CD4-positive, alpha-beta T cell (primary cell): ENCODE data around the gene MAP4. TPM values are rescaled to one million over a fixed set of nuclear protein-coding genes. Genes with fewer than 3 reads are reported as not detected.
A peak's percentile ranks its signal among the peaks of the same experiment; 100 is the strongest.

ENCODE experiments used
- ATAC-seq: fragments of 200-7000 bp; cut with Tn5 transposase; one replicate; pipeline ENCODE4 v1.10.0; 2022; ENCODE audit warnings: mild to moderate bottlenecking; ENCODE audit not compliant: poor library complexity
- CTCF ChIA-PET: fragments of 350-600 bp; sonication (Branson Sonifier 250); formaldehyde crosslinking; loops from one replicate; lab custom pipeline; 2021; ENCODE audit warnings: antibody characterized with exemption, inconsistent platforms; lab: Charles Lee
- POLR2A ChIA-PET: fragments of 350-600 bp; sonication (Branson Sonifier 250); formaldehyde crosslinking; loops from one replicate; lab custom pipeline; 2021; ENCODE audit warnings: antibody characterized with exemption, inconsistent platforms; lab: Charles Lee
- DNase-seq, 14 experiments: peaks; one replicate each; pipeline ENCODE4 v3.0.0-alpha.2; 2013 to 2020; ENCODE audit warnings: mixed read lengths in 2 of 14
- H3K27ac ChIP-seq, 2 donors: one replicate each; pipeline versions ENCODE4 v1.5.1 to v1.7.0; 2013; ENCODE audit warnings: low read length in 2 of 2, low read depth in 1 of 2, mild to moderate bottlenecking in 1 of 2
- H3K27me3 ChIP-seq, 2 experiments: 1 replicate in 1 of 2; 2 replicates in 1 of 2; pipeline versions ENCODE4 v1.6.1 to v1.7.0; 2013; ENCODE audit warnings: low read length in 2 of 2, control low read depth in 1 of 2, mild to moderate bottlenecking in 1 of 2, moderate library complexity in 1 of 2; ENCODE audit not compliant: insufficient read depth in 2 of 2, control insufficient read depth in 1 of 2
- H3K36me3 ChIP-seq: one replicate; pipeline ENCODE4 v1.6.1; 2013; ENCODE audit warnings: low read length, control low read depth; ENCODE audit not compliant: insufficient read depth
- H3K4me1 ChIP-seq: one replicate; pipeline ENCODE4 v1.6.1; 2013; ENCODE audit warnings: low read length, control low read depth; ENCODE audit not compliant: insufficient read depth
- H3K4me3 ChIP-seq: one replicate; pipeline ENCODE4 v1.5.1; 2013; ENCODE audit warnings: mild to moderate bottlenecking, low read length, moderate library complexity
- H3K9me3 ChIP-seq, 2 experiments: 1 replicate in 1 of 2; 2 replicates in 1 of 2; pipeline versions ENCODE4 v1.6.1 to v1.7.0; 2013; ENCODE audit warnings: low read length in 2 of 2, mild to moderate bottlenecking in 2 of 2, control low read depth in 1 of 2, moderate library complexity in 1 of 2; ENCODE audit not compliant: control insufficient read depth in 1 of 2, insufficient read depth in 1 of 2
- H3K27ac Mint-ChIP-seq: one replicate; pipeline ENCODE4 v1.8.0; 2020; ENCODE audit warnings: mixed read lengths
- H3K27me3 Mint-ChIP-seq: one replicate; pipeline ENCODE4 v1.8.0; 2021; ENCODE audit warnings: mixed read lengths
- H3K36me3 Mint-ChIP-seq: one replicate; pipeline ENCODE4 v1.8.0; 2021; ENCODE audit warnings: low read depth, mixed read lengths
- H3K4me1 Mint-ChIP-seq: one replicate; pipeline ENCODE4 v1.8.0; 2021; ENCODE audit warnings: low read depth, mixed read lengths
- H3K4me3 Mint-ChIP-seq: one replicate; pipeline ENCODE4 v1.8.0; 2020; ENCODE audit warnings: mild to moderate bottlenecking, mixed read lengths
- H3K9me3 Mint-ChIP-seq: one replicate; pipeline ENCODE4 v1.8.0; 2020; ENCODE audit warnings: mixed read lengths
- CTCF ChIP-seq: fragments of 200-600 bp; IDR thresholded peaks from one replicate; pipeline ENCODE4 v1.8.0; 2022; ENCODE audit warnings: antibody characterized with exemption, mild to moderate bottlenecking
- intact Hi-C, 2 experiments: fragments of 100-400 bp; cut with DNase I in 1 of 2; cut with micrococcal nuclease in 1 of 2; formaldehyde crosslinking; loops; one replicate each; pipeline versions ENCODE4 v1.15.1 to v1.9.0; 2023 to 2025; cut with DNase I, micrococcal nuclease
- total RNA-seq, 174 experiments: library from RNA in 2 of 174; stranded (reverse) in 2 of 174; gene quantifications; one replicate each; pipeline ENCODE4 v1.2.3 and lab custom pipeline; 2021 to 2026

Gene MAP4
- total RNA-seq, 2 experiments from 2014 or later: 42.2 to 42.6 TPM

GRCh38 chr3:47971081-47971480 is 45.1 kb downstream of the MAP4 start:
- Histone ChIP-seq H3K4me1 (no peaks in the 10 kb centered on the region), H3K36me3 (peaks cover 7% of the 10 kb centered on the region), H3K27me3 (no peaks in the 10 kb centered on the region), H3K4me3 (no peak overlapping the region), H3K9me3 (no peaks in the 10 kb centered on the region), H3K27ac (no peak overlapping the region)
- no peak for TF ChIP-seq CTCF
- POLR2A ChIA-PET: interaction anchor here (1.7 kb wide), 1 partner anchor 10 kb away, joined by 5 read pairs; no protein-coding TSS in a partner anchor
- Mint-ChIP-seq H3K4me1 (no peaks in the 10 kb centered on the region), H3K27ac (no peak overlapping the region), H3K9me3 (no peaks in the 10 kb centered on the region), H3K4me3 (no peak overlapping the region), H3K36me3 (peaks cover 4% of the 10 kb centered on the region), H3K27me3 (no peaks in the 10 kb centered on the region)
- ATAC-seq: no peak
- DNase-seq: no peak
- intact Hi-C loops: no loop called here
- CTCF ChIA-PET: interaction anchor here (3.1 kb wide), 1 partner anchor 18 kb away, joined by 12 read pairs; no protein-coding TSS in a partner anchor

DNA sequence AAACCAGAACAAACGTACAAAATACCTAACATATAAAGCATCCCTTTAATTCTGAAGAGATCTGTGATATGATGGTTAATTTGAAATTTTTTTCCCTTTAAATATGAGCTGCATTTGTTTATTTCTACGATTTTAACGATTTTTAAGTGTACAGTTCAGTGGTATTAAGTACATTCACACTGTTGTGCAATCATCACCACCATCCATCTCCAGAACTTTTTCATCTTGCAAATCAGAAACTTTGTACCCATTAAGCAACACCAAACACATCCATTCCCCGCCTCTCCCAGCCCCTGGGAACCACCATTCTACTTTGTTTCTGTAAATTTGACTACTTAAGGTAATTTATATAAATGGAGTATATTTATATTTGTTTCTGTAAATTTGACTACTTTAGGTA is 51.5 kb downstream of the MAP4 start:
- H3K4me3 ChIP-seq: no peak overlapping the region
- no peaks in the 10 kb centered on the region for H3K36me3 Mint-ChIP-seq
- no peak overlapping the region for H3K27ac ChIP-seq
- no peak overlapping the region for H3K4me3 Mint-ChIP-seq
- H3K36me3 ChIP-seq: no peaks in the 10 kb centered on the region
- no peak for TF ChIP-seq CTCF
- no peak overlapping the region for H3K27ac Mint-ChIP-seq
- H3K4me1 Mint-ChIP-seq: peaks cover 23% of the 10 kb centered on the region
- DNase-seq (no peak), ATAC-seq (no peak)
- intact Hi-C loops: loop anchor here in 1 of 2 experiments (10.0 kb wide), 1 partner anchor 1160 kb away; no protein-coding TSS in a partner anchor
- ChIA-PET CTCF (no interaction called here), POLR2A (no interaction called here)
- no peaks in the 10 kb centered on the region for H3K27me3 ChIP-seq
- H3K4me1 ChIP-seq: peaks cover 15% of the 10 kb centered on the region
- H3K9me3 ChIP-seq: no peaks in the 10 kb centered on the region
- no peaks in the 10 kb centered on the region for H3K9me3 Mint-ChIP-seq
- no peaks in the 10 kb centered on the region for H3K27me3 Mint-ChIP-seq

DNA sequence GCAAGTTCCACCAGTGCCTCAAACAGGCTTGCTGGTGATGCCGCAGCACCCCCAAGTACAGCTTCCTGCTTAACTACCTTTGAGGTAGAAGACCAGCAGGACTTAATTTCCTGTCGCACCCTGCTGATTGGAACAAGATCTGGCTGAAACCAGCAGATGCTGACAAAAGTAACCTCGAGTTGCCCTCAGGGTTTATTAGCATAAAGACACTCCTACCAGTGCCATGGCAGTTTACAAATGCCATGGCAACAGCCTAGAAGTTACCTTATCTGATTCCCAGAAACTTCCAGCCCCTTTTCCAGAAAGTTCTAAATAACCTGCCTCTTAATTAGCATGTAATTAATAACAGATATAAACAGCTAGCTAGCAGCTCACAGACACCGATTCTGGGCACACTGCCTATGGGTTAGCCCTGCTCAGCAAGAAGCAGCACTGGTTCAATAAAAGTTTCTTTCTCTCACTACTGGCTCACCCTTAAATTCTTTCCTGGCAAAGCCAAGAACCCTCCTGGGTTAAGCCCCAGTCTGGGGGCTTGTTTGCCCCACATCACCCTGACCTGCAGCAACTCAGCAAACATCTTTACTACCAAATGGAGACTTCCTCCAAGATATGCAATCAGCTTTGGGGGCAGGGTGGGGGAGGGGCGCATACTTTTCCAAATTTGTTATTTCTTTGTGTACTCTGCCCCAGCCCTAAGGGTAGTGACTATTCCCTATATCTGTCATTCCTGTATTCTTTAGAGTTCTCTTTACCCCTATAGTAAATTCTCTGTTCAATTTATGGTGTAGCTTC is 54.2 kb downstream of the MAP4 start:
- intact Hi-C loops: loop anchor here in 1 of 2 experiments (10.0 kb wide), 1 partner anchor 1157 kb away; no protein-coding TSS in a partner anchor
- ChIA-PET POLR2A (interaction anchor here (0.7 to 1.3 kb wide), 3 partner anchors 9 to 1641 kb away, joined by 3 to 5 read pairs (median 4); no protein-coding TSS in a partner anchor), CTCF (interaction anchor here (2.4 kb wide), 1 partner anchor 28 kb away, joined by 9 read pairs; no protein-coding TSS in a partner anchor)
- Histone ChIP-seq H3K27me3 (no peaks in the 10 kb centered on the region), H3K4me1 (peaks cover 15% of the 10 kb centered on the region), H3K4me3 (no peak overlapping the region), H3K27ac (peak overlapping the region in 1 of 2 donors; percentile 19), H3K36me3 (no peaks in the 10 kb centered on the region), H3K9me3 (no peaks in the 10 kb centered on the region)
- no peaks in the 10 kb centered on the region for H3K36me3 Mint-ChIP-seq
- no peaks in the 10 kb centered on the region for H3K9me3 Mint-ChIP-seq
- DNase-seq: peak in 13 of 14 experiments; percentile 1 to 80 (median 22)
- peak; percentile 95 for ATAC-seq
- peaks cover 23% of the 10 kb centered on the region for H3K4me1 Mint-ChIP-seq
- no peak for TF ChIP-seq CTCF
- H3K4me3 Mint-ChIP-seq: peak overlapping the region; percentile 61
- H3K27ac Mint-ChIP-seq: peak overlapping the region; percentile 77
- no peaks in the 10 kb centered on the region for H3K27me3 Mint-ChIP-seq
